ENCODE results near the gene UBE2L3.
"Not testable (repeated sequence)": the region's sequence is repeated elsewhere in the genome, so short reads cannot be mapped to it uniquely, and the experiment has no call there.

DNA sequence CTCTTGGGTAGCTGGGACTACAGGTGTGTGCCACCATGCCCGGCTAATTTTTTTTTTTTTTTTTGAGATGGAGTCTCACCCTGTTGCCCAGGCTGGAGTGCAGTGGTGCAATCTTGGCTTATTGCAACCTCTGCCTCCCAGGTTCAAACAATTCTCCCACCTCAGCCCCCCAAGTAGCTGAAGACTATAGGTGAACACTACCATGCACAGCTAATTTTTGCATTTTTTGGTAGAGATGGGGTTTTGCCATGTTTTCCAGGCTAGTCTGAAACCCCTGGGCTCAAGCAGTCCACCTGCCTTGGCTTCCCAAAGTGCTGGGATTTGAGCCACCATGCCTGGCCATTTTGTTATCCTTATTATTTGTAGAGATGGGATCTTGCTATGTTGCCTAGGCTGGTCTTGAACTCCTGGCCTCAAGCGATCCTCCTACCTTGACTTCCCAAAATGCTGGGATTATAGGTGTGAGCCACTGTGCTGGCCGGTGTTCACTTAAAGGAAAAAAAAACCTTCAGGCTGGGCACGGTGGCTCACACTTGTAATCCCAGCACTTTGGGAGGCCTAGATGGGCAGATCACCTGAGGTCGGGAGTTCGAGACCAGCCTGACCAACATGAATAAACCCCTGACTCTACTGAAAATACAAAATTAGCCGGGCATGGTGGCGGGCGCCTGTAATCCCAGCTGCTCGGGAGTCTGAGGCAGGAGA is 13.6 kb downstream of the UBE2L3 start:
- not testable (repeated sequence) for TF ChIP-seq SRF (IDR thresholded peaks at IDR 0.05; ENCODE audit: low read depth, low read length); TCF7 (IDR thresholded peaks at IDR 0.05; ENCODE audit: low read depth); KDM1A (CRISPR knock-in tag; IDR thresholded peaks at IDR 0.05); NFRKB (IDR thresholded peaks at IDR 0.05)
- TF ChIP-seq, protein P1, sequence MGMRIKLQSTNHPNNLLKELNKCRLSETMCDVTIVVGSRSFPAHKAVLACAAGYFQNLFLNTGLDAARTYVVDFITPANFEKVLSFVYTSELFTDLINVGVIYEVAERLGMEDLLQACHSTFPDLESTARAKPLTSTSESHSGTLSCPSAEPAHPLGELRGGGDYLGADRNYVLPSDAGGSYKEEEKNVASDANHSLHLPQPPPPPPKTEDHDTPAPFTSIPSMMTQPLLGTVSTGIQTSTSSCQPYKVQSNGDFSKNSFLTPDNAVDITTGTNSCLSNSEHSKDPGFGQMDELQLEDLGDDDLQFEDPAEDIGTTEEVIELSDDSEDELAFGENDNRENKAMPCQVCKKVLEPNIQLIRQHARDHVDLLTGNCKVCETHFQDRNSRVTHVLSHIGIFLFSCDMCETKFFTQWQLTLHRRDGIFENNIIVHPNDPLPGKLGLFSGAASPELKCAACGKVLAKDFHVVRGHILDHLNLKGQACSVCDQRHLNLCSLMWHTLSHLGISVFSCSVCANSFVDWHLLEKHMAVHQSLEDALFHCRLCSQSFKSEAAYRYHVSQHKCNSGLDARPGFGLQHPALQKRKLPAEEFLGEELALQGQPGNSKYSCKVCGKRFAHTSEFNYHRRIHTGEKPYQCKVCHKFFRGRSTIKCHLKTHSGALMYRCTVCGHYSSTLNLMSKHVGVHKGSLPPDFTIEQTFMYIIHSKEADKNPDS (CRISPR knock-in tag; IDR thresholded peaks at IDR 0.05): not testable (repeated sequence)
- TF ChIP-seq, protein P2, sequence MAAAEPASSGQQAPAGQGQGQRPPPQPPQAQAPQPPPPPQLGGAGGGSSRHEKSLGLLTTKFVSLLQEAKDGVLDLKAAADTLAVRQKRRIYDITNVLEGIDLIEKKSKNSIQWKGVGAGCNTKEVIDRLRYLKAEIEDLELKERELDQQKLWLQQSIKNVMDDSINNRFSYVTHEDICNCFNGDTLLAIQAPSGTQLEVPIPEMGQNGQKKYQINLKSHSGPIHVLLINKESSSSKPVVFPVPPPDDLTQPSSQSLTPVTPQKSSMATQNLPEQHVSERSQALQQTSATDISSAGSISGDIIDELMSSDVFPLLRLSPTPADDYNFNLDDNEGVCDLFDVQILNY (CRISPR knock-in tag; conservative IDR thresholded peaks at IDR 0.05): not testable (repeated sequence)
- TF ChIP-seq, protein P3, sequence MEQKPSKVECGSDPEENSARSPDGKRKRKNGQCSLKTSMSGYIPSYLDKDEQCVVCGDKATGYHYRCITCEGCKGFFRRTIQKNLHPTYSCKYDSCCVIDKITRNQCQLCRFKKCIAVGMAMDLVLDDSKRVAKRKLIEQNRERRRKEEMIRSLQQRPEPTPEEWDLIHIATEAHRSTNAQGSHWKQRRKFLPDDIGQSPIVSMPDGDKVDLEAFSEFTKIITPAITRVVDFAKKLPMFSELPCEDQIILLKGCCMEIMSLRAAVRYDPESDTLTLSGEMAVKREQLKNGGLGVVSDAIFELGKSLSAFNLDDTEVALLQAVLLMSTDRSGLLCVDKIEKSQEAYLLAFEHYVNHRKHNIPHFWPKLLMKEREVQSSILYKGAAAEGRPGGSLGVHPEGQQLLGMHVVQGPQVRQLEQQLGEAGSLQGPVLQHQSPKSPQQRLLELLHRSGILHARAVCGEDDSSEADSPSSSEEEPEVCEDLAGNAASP (CRISPR knock-in tag; IDR thresholded peaks at IDR 0.05; ENCODE audit: borderline replicate concordance): not testable (repeated sequence)
- TF ChIP-seq, protein P4, sequence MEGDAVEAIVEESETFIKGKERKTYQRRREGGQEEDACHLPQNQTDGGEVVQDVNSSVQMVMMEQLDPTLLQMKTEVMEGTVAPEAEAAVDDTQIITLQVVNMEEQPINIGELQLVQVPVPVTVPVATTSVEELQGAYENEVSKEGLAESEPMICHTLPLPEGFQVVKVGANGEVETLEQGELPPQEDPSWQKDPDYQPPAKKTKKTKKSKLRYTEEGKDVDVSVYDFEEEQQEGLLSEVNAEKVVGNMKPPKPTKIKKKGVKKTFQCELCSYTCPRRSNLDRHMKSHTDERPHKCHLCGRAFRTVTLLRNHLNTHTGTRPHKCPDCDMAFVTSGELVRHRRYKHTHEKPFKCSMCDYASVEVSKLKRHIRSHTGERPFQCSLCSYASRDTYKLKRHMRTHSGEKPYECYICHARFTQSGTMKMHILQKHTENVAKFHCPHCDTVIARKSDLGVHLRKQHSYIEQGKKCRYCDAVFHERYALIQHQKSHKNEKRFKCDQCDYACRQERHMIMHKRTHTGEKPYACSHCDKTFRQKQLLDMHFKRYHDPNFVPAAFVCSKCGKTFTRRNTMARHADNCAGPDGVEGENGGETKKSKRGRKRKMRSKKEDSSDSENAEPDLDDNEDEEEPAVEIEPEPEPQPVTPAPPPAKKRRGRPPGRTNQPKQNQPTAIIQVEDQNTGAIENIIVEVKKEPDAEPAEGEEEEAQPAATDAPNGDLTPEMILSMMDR (CRISPR knock-in tag; IDR thresholded peaks at IDR 0.05): not testable (repeated sequence)
